Measurements from ENCODE around the gene HTR1B.
A peak's percentile ranks its signal among the peaks of the same experiment; 100 is the strongest.

Gene HTR1B, protein sequence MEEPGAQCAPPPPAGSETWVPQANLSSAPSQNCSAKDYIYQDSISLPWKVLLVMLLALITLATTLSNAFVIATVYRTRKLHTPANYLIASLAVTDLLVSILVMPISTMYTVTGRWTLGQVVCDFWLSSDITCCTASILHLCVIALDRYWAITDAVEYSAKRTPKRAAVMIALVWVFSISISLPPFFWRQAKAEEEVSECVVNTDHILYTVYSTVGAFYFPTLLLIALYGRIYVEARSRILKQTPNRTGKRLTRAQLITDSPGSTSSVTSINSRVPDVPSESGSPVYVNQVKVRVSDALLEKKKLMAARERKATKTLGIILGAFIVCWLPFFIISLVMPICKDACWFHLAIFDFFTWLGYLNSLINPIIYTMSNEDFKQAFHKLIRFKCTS

DNA sequence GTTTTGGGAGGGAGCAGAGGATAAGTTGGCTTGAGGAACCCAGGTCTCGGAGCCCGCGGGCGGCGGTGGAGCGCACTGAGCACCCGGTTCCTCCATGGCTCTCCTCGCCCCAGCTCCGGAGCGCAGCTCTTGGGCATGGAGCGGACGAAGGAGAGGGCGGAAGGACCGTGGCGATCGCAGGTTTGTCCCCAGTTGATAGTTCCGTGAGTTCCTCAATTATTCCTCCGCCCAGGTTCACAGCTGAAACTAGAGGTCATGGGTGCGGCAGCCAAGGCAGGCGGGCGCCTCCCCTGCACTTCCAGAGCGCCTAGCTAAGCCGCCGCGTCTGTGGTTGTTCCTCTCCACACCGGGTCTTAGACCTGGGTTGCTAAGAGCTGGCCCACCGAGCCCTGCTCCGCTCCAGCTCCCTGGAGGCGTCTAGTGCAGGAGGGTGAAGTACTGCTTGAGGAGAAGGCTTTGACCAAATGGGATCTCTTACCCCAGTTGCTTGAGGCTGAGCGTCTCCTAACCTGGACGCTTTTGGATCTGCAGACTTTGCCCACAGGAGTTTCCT, at the start of gene HTR1B:
Gene HTR1B, minus strand, starts transcription at position 184 of the 553 bp plus-strand sequence. Its CDS starts 88 bp downstream, at position 96.
- peaks cover 60% of the 10 kb centered on the region for H3K27me3 Mint-ChIP-seq (ENCODE audit: low read depth)
- H3K27ac Mint-ChIP-seq = no peak within 1 kb of the TSS
- DNase-seq (ENCODE audit: low spot score) = no peak
- H3K4me1 Mint-ChIP-seq (ENCODE audit: low read depth) = peaks cover 9% of the 10 kb centered on the region
- peak within 1 kb of the TSS; percentile 30 for H3K4me3 Mint-ChIP-seq
- H3K36me3 Mint-ChIP-seq (ENCODE audit: low read depth) = peaks cover 3% of the 10 kb centered on the region
- H3K9me3 Mint-ChIP-seq = peaks cover 8% of the 10 kb centered on the region

DNA sequence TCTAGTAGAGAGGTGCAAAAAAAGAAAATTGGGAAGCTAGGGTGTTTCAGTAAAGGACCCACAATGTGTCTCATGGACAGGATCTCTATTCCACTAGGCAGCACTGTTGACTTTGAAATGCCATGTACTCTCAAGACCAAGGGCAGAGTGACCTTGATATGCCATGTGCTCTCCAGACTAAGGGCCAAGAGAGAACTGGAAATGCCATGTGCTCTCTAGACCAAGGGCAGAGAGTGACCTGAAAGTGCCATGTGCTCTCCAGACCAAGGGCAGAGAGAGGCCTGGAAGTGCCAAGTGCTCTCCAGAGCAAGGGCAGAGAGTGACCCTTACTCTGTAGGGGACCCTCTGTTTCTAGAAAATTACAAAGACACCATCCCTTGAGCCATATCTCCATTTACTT, 49.3 kb upstream of the HTR1B start:
- Mint-ChIP-seq H3K4me1 (ENCODE audit: low read depth) (no peaks in the 10 kb centered on the region), H3K36me3 (ENCODE audit: low read depth) (no peaks in the 10 kb centered on the region), H3K9me3 (peaks cover 18% of the 10 kb centered on the region), H3K27ac (no peak overlapping the region), H3K4me3 (no peak overlapping the region), H3K27me3 (ENCODE audit: low read depth) (no peaks in the 10 kb centered on the region)
- no peak for DNase-seq (ENCODE audit: low spot score)

DNA sequence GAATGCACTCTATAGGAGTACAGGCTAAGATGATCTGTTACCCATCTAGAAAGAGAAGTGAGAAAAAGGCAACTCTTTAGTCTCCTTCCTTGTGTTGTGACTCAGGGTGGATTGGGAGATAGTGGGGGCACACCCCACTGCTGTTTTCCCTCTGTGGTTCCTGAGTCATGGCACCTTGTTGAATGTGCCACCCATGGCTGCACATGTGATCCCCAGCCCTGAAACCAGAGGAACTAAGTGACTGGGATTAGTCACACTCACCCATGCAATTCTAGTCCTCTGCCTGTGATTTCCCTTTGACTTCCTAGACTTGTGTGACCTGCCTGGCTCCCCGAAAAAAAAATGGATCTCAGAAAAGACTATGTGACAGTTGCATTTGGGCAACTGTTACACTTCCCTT, 48.6 kb upstream of the HTR1B start:
- no peaks in the 10 kb centered on the region for H3K27me3 Mint-ChIP-seq (ENCODE audit: low read depth)
- peaks cover 18% of the 10 kb centered on the region for H3K9me3 Mint-ChIP-seq
- H3K4me1 Mint-ChIP-seq (ENCODE audit: low read depth) = no peaks in the 10 kb centered on the region
- H3K36me3 Mint-ChIP-seq (ENCODE audit: low read depth) = no peaks in the 10 kb centered on the region
- DNase-seq (ENCODE audit: low spot score) = no peak
- no peak overlapping the region for H3K27ac Mint-ChIP-seq
- no peak overlapping the region for H3K4me3 Mint-ChIP-seq

DNA sequence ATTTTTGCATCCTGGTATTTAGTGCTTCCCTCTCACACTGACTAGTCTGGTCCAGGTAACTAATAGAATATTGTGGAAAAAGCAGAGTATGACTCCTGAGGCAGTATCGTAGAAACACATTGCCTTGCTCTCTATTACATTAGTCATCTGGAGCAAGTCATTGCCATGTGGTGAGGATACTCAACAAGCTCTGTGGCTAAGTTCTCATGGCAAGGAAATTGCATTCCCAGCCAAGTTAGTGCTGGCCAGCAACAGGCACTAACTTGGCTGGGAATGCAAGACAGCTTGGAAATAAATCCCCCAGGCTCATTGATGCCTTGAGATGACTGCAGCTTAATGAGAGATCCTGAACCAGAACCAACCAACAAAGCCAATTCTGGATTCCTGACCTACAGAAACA, 39.7 kb upstream of the HTR1B start:
- no peak for DNase-seq (ENCODE audit: low spot score)
- Mint-ChIP-seq H3K36me3 (ENCODE audit: low read depth) (no peaks in the 10 kb centered on the region), H3K4me3 (no peak overlapping the region), H3K27ac (no peak overlapping the region), H3K27me3 (ENCODE audit: low read depth) (no peaks in the 10 kb centered on the region), H3K9me3 (no peaks in the 10 kb centered on the region), H3K4me1 (ENCODE audit: low read depth) (no peaks in the 10 kb centered on the region)

DNA sequence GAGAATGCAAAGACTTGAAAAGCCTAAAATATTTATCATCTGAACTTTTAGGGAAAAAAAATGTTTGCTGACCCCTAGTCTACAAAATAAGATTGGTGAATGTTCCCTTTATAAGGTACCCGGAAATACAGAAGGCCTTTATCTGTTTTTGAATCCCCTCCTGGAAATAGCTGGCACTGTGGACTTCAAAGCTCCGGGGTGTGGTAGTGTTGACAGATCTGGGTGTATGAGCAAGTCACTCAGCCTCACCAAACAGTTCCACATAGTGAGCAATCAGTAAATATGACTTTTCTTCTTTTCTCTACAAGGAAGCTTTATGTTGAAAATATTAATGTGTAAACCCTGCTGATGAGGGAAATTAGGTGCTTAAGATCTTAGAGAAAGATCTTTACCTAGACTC, 29.2 kb upstream of the HTR1B start:
- no peaks in the 10 kb centered on the region for H3K4me1 Mint-ChIP-seq (ENCODE audit: low read depth)

DNA sequence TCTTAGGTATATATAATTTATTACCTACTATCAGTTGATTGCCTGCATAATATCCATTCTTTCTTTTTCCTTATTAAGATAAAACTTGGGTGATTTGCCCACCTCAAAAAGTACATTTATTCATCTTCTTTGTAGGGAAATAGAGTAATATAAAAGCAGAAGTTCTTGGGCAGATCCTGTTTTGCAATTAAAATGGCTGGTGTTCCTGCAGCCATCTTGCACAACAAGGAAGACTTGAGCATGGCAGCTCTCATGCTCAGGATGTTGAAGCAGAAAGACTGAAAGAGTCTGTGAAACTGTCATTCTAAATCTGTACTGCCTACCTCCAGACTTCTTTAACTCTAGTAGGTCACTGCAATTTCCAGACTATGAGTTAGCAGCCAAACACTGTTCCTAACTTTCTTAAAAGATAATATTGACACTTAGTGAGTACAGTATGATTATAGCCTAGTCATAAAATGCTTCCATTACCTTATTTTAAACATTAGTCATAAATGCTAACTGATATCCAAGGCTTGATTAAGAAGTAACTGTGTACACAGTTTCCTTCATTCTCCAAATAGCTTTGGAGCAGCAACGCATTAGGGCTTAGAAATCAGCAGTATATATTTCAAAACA, 24.6 kb upstream of the HTR1B start:
- no peaks in the 10 kb centered on the region for H3K36me3 Mint-ChIP-seq (ENCODE audit: low read depth)
- no peak for DNase-seq (ENCODE audit: low spot score)
- no peak overlapping the region for H3K4me3 Mint-ChIP-seq
- no peaks in the 10 kb centered on the region for H3K27me3 Mint-ChIP-seq (ENCODE audit: low read depth)
- H3K9me3 Mint-ChIP-seq = no peaks in the 10 kb centered on the region
- no peak overlapping the region for H3K27ac Mint-ChIP-seq
- H3K4me1 Mint-ChIP-seq (ENCODE audit: low read depth) = no peaks in the 10 kb centered on the region

More for the DNA sequence above, 29.2 kb upstream of the HTR1B start:
- no peak for DNase-seq (ENCODE audit: low spot score)
- no peaks in the 10 kb centered on the region for H3K36me3 Mint-ChIP-seq (ENCODE audit: low read depth)
- no peak overlapping the region for H3K4me3 Mint-ChIP-seq
- H3K9me3 Mint-ChIP-seq = no peaks in the 10 kb centered on the region
- no peaks in the 10 kb centered on the region for H3K27me3 Mint-ChIP-seq (ENCODE audit: low read depth)
- H3K27ac Mint-ChIP-seq = no peak overlapping the region

DNA sequence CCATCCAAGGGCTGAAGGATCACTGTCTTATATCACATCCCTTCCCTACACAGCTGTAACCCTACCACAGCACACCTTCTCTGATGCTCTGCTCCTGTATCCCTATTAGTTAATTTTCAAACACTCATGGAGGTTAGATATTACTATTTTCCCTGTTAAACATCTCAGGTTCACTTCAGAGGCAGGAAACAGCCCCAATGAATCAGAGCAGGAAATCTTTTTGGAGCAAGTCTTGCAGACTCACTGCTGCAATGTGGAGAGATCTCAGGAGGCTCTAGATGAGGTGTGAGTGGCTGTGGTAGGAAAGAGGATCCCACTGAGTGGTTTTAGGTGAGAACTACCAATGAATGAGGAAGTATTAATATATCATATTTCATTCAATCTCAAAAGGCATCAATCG, 19.7 kb upstream of the HTR1B start:
- Mint-ChIP-seq H3K9me3 (no peaks in the 10 kb centered on the region), H3K4me1 (ENCODE audit: low read depth) (no peaks in the 10 kb centered on the region), H3K27ac (no peak overlapping the region), H3K36me3 (ENCODE audit: low read depth) (no peaks in the 10 kb centered on the region), H3K27me3 (ENCODE audit: low read depth) (no peaks in the 10 kb centered on the region), H3K4me3 (no peak overlapping the region)
- DNase-seq (ENCODE audit: low spot score) = no peak

DNA sequence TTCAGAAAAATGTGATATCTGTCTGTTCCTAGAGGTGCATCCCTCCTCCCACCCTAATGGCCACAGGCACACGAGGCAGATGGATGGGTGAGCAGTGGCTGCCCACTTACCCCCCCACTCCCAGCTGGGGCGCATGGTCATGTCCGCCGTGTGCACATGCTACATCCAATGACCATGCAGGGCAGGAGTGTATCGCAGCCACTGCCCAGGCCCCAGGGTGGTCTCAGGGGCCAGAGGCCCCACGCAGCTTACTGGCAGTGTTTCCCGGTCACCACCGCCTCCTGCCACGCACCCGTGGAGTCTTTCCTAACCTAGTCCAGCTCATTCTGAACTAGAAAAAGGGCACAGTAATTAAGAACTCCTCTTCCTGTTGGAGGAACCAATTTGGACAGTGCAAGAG, 11.7 kb upstream of the HTR1B start:
- Mint-ChIP-seq H3K9me3 (peaks cover 8% of the 10 kb centered on the region), H3K36me3 (ENCODE audit: low read depth) (no peaks in the 10 kb centered on the region), H3K27me3 (ENCODE audit: low read depth) (no peaks in the 10 kb centered on the region), H3K4me1 (ENCODE audit: low read depth) (peaks cover 2% of the 10 kb centered on the region), H3K4me3 (no peak overlapping the region), H3K27ac (no peak overlapping the region)
- DNase-seq (ENCODE audit: low spot score) = no peak

DNA sequence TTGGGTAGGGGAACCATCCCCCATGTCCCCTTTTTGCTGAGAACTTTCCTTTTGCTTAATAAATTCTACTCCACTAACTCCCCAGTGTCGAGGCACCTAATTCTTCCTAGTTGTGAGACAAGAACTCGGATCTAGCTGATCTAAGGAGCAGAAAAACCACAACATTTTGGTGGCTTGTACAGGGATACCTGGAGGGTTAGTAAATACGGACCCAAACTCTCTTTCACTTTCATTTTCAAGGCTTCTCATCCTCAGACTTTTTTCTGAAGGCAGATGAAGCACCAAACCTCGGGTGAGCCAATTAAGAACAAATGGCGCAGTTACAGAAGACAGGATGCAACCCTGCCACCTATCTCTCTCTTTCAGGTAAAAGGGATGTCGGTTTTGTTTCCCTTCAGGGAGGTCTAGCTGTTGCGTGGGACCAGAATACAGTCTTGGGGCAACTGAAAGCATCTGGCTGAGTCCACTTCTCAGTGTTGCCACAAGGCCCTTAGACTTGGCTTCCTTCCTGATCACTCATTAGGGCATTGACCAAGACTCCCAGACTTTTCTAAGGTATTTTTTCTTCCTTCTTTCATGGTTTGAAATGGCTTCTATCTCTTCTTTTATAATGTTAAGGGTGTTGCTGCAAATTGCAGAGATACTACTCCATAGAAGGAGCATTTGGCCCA, 11.1 kb upstream of the HTR1B start:
- Mint-ChIP-seq H3K4me1 (ENCODE audit: low read depth) (peaks cover 2% of the 10 kb centered on the region), H3K27ac (no peak overlapping the region), H3K36me3 (ENCODE audit: low read depth) (no peaks in the 10 kb centered on the region), H3K9me3 (peaks cover 8% of the 10 kb centered on the region), H3K4me3 (peak overlapping the region; percentile 46), H3K27me3 (ENCODE audit: low read depth) (no peaks in the 10 kb centered on the region)
- no peak for DNase-seq (ENCODE audit: low spot score)

DNA sequence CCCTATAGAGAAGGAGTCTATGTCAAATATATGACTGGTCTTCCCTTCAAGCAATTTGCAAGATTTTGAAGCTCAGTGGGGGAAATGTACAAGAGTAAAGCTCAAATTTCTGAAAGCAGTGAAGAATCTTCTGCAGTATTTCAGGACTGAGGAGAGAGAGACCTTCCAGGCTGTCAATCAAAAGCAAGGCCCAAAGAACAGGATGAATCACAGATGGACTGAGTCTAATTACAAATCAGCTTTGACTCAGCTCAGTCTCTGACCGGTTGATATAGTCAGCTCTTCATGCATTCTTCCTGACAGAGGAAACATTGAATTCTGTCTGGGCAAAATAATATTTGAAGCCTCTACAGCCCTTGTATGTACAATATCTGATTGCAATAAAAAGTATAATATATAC, 7.7 kb upstream of the HTR1B start:
- peaks cover 12% of the 10 kb centered on the region for H3K9me3 Mint-ChIP-seq
- DNase-seq (ENCODE audit: low spot score) = no peak
- H3K36me3 Mint-ChIP-seq (ENCODE audit: low read depth) = peaks cover 3% of the 10 kb centered on the region

DNA sequence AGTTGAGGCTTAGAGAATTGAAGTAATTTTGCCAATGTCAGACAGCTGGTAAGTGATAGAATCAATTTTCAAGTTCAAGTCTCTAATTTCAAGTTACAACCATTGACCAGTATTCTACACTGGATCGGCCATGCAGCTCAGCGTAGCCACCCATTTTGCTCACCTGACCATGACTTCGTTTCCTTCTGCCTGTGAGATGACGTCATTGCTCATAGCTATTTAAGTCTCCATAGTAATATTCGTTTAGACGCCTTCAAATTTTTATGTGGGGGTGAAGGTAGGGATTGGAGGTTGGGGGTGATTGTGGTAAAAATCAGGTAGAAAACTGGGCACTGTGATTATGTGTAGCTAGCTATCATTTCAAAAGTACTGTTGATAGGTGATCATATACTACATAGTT, 5.6 kb upstream of the HTR1B start:
- H3K4me3 Mint-ChIP-seq = no peak overlapping the region
- H3K36me3 Mint-ChIP-seq (ENCODE audit: low read depth) = peaks cover 3% of the 10 kb centered on the region
- no peak for DNase-seq (ENCODE audit: low spot score)
- no peak overlapping the region for H3K27ac Mint-ChIP-seq
- H3K27me3 Mint-ChIP-seq (ENCODE audit: low read depth) = peaks cover 30% of the 10 kb centered on the region
- H3K4me1 Mint-ChIP-seq (ENCODE audit: low read depth) = peaks cover 7% of the 10 kb centered on the region
- H3K9me3 Mint-ChIP-seq = peaks cover 8% of the 10 kb centered on the region

More for the DNA sequence above, 7.7 kb upstream of the HTR1B start:
- H3K27ac Mint-ChIP-seq = no peak overlapping the region
- peaks cover 12% of the 10 kb centered on the region for H3K27me3 Mint-ChIP-seq (ENCODE audit: low read depth)
- peaks cover 6% of the 10 kb centered on the region for H3K4me1 Mint-ChIP-seq (ENCODE audit: low read depth)
- no peak overlapping the region for H3K4me3 Mint-ChIP-seq

DNA sequence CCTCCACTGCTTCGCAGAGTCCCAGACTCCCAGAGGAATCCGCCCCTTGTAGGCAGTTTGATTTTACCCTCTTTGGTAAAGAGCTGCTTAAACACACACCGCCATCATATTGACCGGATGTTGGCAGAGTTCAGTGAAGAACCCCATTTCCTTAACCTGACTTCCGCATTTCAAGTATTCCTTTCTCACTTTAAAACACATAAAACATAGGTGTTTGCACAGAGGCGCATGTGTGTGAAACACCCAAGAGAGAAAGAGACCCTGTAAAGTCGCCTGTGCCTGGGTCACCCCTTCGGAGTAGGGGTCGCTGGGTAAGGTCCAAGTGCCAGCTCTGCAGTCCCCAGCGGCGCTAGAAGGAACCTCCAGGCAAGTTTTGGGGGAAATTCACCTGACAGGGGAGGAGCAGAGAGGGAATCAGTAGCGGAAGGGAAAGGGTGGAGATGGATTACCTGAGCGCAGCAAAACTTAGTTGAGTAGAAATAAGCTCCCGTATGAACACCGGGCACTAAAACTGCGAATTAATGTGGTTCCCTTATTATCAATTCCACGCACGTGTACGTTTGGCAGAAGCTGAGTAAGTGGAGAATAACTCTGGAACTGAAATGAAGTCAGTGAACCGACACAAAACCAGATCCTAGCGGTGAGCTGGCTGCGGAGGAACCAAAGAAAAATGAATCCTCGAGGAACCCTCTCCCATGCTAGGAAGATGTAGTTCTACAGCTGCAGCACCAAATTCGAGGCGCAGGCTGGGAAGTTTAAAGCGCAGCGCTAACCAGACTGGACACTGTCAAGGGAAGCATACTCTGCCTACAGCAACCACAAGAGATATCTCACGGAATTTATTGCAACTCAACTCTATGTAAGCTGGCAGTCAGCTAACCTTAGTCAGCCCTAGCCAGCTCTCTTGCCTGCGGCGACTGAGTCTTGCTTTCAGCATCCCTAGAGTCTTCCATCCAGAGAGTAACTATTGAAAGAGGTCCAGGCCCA, 3.5 kb upstream of the HTR1B start:
- H3K9me3 Mint-ChIP-seq = peaks cover 8% of the 10 kb centered on the region
- H3K27ac Mint-ChIP-seq = no peak overlapping the region
- peaks cover 50% of the 10 kb centered on the region for H3K27me3 Mint-ChIP-seq (ENCODE audit: low read depth)
- peaks cover 3% of the 10 kb centered on the region for H3K36me3 Mint-ChIP-seq (ENCODE audit: low read depth)
- DNase-seq (ENCODE audit: low spot score) = no peak
- H3K4me3 Mint-ChIP-seq = peak overlapping the region; percentile 87
- peaks cover 9% of the 10 kb centered on the region for H3K4me1 Mint-ChIP-seq (ENCODE audit: low read depth)

DNA sequence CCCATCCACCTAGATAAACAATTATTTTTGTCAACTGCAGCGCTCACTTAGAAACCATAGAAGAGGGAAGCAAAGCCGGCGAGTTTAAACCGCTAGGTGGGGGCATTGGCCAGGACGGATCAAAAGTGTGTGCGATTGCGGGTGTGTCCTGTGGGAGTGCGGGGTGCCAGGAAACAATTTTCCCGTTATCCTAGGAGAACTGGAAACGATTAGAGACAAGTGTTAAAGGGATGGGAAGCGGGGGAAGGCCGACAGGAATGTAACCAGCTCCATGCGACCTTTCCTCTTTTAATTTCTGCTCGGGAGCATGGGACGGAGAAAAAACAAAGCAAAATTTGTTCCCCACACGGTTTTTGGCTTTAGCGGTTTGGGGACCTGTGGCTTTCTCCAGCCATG, 2.8 kb upstream of the HTR1B start:
- Mint-ChIP-seq H3K27ac (peak overlapping the region; percentile 16), H3K4me1 (ENCODE audit: low read depth) (peaks cover 9% of the 10 kb centered on the region), H3K4me3 (peak overlapping the region; percentile 87), H3K27me3 (ENCODE audit: low read depth) (peaks cover 56% of the 10 kb centered on the region), H3K36me3 (ENCODE audit: low read depth) (peaks cover 3% of the 10 kb centered on the region), H3K9me3 (peaks cover 8% of the 10 kb centered on the region)
- no peak for DNase-seq (ENCODE audit: low spot score)

Measured in T-helper 2 cell treated with Interferon-gamma antibody and Interleukin-4, amounts not matched to agents 5 μg/mL and 100 μg/mL, for 36 hours (primary cell).